ENCODE data around the gene PTP4A2. TPM values are rescaled to one million over a fixed set of nuclear protein-coding genes. Genes with fewer than 3 reads are reported as not detected.
"Not testable (repeated sequence)": the region's sequence is repeated elsewhere in the genome, so short reads cannot be mapped to it uniquely, and the experiment has no call there.

The PTP4A2 gene
- total RNA-seq, 1 donor from 2014 or later = 252 TPM

GRCh38 chr1:31954607-31955283 lies 16.6 kb upstream of the PTP4A2 start:
- ATAC-seq = peak; percentile 89
- intact Hi-C loops (cut with micrococcal nuclease) = no loop called here
- peak; percentile 89 for DNase-seq

GRCh38 chr1:31952825-31953220 lies 14.7 kb upstream of the PTP4A2 start:
- intact Hi-C loops (cut with micrococcal nuclease) = no loop called here
- DNase-seq (no peak), ATAC-seq (no peak)

GRCh38 chr1:31951276-31951675 lies 13.1 kb upstream of the PTP4A2 start:
- intact Hi-C loops (cut with micrococcal nuclease) = no loop called here
- ATAC-seq (no peak), DNase-seq (no peak)

- no peak for ATAC-seq
- no peak for DNase-seq
- intact Hi-C loops (cut with micrococcal nuclease) = no loop called here
Observed at GRCh38 chr1:31949862-31950261, 11.7 kb upstream of the PTP4A2 start.

DNA sequence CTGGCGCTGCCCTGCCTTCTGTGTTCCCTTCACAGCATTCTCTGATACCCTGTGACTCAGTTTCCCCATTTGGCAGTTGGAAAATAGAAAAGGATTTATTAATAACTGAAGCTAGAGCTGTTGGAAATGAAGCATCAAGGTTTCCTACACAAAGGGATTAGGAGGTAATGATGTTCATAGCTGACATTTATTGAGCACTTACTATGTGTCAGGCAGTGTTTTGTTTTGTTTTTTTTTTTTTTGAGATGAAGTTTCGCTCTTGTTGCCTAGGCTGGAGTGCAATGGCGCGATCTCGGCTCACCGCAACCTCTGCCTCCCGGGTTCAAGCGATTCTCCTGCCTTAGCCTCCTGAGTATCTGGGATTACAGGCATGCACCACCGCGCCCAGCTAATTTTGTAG lies 7.5 kb upstream of the PTP4A2 start:
- ATAC-seq; intact Hi-C loops (cut with micrococcal nuclease); DNase-seq: not testable (repeated sequence)

- ATAC-seq = peak; percentile 89
- DNase-seq = peak; percentile 94
- intact Hi-C loops (cut with micrococcal nuclease) = no loop called here
Observed at GRCh38 chr1:31944205-31945089, 6.3 kb upstream of the PTP4A2 start.

- intact Hi-C loops (cut with micrococcal nuclease) = no loop called here
- ATAC-seq (no peak), DNase-seq (no peak)
Observed at GRCh38 chr1:31943546-31944184, 5.5 kb upstream of the PTP4A2 start.

DNA sequence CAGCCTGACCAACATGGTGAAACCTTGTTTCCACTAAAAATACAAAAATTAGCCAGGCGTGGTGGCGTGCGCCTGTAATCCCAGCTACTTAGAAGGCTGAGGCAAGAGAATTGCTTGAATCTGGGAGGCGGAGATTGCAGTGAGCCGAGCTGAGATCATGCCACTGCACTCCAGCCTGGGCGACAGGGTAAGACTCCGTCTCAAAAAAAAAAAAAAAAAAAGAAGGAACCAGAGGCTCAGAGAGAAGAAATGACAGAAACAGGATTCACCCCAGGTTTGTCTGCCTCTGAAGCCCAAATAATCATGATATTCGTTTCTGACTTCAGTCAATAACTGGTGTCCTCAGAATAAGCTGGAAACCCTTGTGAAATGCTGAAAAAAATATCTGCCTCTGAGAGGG lies 3.9 kb upstream of the PTP4A2 start:
- ATAC-seq; intact Hi-C loops (cut with micrococcal nuclease): not testable (repeated sequence)

GRCh38 chr1:31939484-31940329 lies 1.5 kb upstream of the PTP4A2 start:
- ATAC-seq (no peak), DNase-seq (peak; percentile 47)
- intact Hi-C loops (cut with micrococcal nuclease) = no loop called here

More for the DNA sequence above, 3.9 kb upstream of the PTP4A2 start:
- DNase-seq = not testable (repeated sequence)

GRCh38 chr1:31937300-31938183 lies 626 bp downstream of the PTP4A2 start:
- intact Hi-C loops (cut with micrococcal nuclease) = no loop called here
- DNase-seq = peak; percentile 89
- peak; percentile 74 for ATAC-seq

DNA sequence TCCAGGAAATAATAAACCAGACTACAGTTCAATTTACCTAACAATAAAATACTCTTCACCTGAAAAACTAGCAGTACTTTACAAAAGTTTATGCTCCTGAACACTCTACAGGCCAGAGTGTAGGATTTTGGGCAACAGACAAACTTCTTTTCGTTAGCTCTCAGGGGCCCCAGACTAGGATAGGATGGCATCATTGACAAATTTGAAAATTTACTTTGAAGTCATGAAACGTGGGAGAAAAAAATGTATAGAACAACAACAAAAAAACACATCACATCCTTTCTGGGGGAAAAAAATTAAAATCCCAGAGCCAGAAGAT lies 1.2 kb downstream of the PTP4A2 start:
- ATAC-seq = no peak
- intact Hi-C loops (cut with micrococcal nuclease) = no loop called here
- no peak for DNase-seq

- intact Hi-C loops (cut with micrococcal nuclease) = no loop called here
- ATAC-seq (no peak), DNase-seq (no peak)
Observed at GRCh38 chr1:31936278-31936980, 1.7 kb downstream of the PTP4A2 start.

DNA sequence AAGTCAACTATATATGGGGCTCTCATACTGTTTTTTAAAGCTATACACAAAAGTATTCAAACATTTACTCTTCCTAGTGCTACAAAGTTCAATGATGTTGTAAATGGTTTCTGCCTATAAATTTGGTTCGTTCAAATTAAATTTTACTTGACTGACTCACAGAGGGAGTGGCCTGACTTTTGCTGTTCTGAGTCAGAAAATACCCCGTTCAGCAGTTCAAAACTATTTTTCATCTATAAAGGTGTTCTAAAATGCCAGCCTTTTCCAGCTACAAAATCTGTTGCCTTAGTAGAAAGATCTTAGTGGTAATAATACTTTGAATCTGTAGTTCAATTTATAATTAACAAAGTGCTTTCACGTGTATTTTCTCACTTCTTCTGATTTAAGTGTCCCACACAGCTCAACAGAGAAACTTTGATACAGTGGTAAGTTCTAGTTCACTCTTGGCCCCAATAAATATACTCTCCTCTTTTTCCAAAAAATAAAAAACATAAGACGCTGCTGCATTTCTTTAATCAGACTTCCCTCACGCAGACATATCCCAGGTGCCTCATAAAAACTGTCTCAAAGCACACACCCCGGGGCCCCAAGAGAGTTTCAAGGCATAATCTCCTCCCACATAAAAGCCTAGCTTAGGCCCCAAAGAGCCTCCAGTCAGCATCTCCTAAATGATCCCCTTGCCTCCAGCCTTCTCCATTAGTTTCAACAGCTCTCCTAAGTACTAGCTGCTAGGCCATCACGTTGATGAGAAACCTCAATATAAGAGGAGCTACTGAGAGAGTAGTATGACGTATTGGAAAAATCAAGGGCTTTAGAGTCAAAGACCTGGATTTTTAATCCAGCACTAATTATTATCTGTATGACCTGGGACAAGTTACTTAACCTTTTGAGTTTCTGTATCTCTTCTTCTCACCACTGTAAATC lies 3.2 kb downstream of the PTP4A2 start:
- intact Hi-C loops (cut with micrococcal nuclease) = no loop called here

GRCh38 chr1:31932491-31933316 lies 5.5 kb downstream of the PTP4A2 start:
- peak; percentile 6 for ATAC-seq
- intact Hi-C loops (cut with micrococcal nuclease) = no loop called here
- no peak for DNase-seq

More for the DNA sequence above, 3.2 kb downstream of the PTP4A2 start:
- no peak for DNase-seq
- no peak for ATAC-seq

GRCh38 chr1:31931593-31932225 lies 6.5 kb downstream of the PTP4A2 start:
- DNase-seq (no peak), ATAC-seq (no peak)
- intact Hi-C loops (cut with micrococcal nuclease) = no loop called here

All from left ventricle myocardium superior (tissue), 1 donor.